ENCODE measurements around the gene STIM2. TPM values are rescaled to one million over a fixed set of nuclear protein-coding genes. Genes with fewer than 3 reads are reported as not detected.

STIM2 gene
- total and polyA plus RNA-seq, 10 of the 15 experiments (the other 5 are each of a cell fraction or from before 2014, with no cell fraction given) = 4.7 to 41.5 (median 16.9) TPM

DNA sequence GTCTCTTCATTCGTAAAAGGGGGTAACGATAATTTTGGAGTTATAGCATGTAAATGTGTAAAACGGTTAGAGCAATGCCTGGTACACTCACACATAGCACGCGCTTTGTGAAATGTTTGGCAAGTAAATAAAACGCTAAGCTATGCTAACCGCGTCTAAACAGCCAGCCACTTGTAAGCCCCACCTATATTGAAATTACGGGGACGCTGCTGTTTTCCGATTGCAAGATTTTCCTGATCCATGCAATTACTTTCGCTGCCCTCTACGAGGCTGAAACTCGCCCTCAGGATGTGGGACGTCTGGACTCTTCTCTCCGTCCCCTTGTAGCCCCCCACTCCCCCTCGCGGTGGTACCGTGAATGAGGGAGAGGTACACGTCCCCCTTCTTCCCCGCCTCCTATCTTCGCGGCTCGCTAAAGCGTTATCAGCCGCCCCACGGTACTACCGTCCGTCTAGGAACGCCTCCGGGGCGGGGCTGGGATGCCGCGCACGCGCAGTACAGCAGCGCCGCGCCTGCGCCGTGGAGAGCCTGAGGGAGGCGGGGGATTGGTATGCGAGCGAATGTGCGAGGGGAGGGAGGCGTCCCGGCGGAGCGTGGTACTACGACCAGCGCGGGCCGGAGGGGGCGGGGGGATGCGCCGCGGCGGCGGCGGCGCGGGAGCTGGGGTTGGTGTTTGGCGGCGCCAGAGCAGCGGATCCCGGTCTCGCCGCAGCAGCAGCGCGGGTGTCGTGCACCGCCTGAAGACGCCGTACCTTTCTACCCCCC, at the start of gene STIM2 (continued):
- TF ChIP-seq, protein P1, sequence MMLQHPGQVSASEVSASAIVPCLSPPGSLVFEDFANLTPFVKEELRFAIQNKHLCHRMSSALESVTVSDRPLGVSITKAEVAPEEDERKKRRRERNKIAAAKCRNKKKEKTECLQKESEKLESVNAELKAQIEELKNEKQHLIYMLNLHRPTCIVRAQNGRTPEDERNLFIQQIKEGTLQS (IDR thresholded peaks at IDR 0.05; ENCODE audit: borderline replicate concordance, extremely low read depth, low read depth, low read length) = no peak
- TF ChIP-seq SMAD5 (IDR thresholded peaks at IDR 0.05; ENCODE audit: low read depth) (peak; percentile 76; the same call in 1 of the 2 replicates), NFYB (IDR thresholded peaks at IDR 0.05; ENCODE audit: insufficient read depth, low read depth, low read length) (no peak), HDGF (IDR thresholded peaks at IDR 0.05) (peak; percentile 94), NFIC (IDR thresholded peaks at IDR 0.05; ENCODE audit: low read depth, low read length) (no peak), GABPA (IDR thresholded peaks at IDR 0.05; ENCODE audit: low read depth) (no peak), LARP7 (IDR thresholded peaks at IDR 0.05) (no peak; the same call in none of the 2 replicates), JUND (IDR thresholded peaks at IDR 0.05; ENCODE audit: low read depth, low read length) (no peak), PAX8 (IDR thresholded peaks at IDR 0.05) (no peak), CHD2 (IDR thresholded peaks at IDR 0.05; ENCODE audit: borderline replicate concordance, low read depth, low read length) (0 out of 2 replicates have a peak, but pooled peaks have one; percentile 18), POLR2AphosphoS2 (IDR thresholded peaks at IDR 0.05; ENCODE audit: low read depth, low read length) (peak; percentile 66; the same call in 1 of the 2 replicates), YBX1 (IDR thresholded peaks at IDR 0.05) (no peak), NR2C1 (IDR thresholded peaks at IDR 0.05) (no peak)
- TF ChIP-seq, protein P2, sequence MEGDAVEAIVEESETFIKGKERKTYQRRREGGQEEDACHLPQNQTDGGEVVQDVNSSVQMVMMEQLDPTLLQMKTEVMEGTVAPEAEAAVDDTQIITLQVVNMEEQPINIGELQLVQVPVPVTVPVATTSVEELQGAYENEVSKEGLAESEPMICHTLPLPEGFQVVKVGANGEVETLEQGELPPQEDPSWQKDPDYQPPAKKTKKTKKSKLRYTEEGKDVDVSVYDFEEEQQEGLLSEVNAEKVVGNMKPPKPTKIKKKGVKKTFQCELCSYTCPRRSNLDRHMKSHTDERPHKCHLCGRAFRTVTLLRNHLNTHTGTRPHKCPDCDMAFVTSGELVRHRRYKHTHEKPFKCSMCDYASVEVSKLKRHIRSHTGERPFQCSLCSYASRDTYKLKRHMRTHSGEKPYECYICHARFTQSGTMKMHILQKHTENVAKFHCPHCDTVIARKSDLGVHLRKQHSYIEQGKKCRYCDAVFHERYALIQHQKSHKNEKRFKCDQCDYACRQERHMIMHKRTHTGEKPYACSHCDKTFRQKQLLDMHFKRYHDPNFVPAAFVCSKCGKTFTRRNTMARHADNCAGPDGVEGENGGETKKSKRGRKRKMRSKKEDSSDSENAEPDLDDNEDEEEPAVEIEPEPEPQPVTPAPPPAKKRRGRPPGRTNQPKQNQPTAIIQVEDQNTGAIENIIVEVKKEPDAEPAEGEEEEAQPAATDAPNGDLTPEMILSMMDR (IDR thresholded peaks at IDR 0.05 in 2 of 3, conservative IDR thresholded peaks at IDR 0.05 in 1 of 3; ENCODE audit: control insufficient read depth in 2 of 3, extremely low read depth in 1 of 3, insufficient read depth in 1 of 3, low read depth in 3 of 3, low read length in 3 of 3) = peak; percentile 40 to 41 (median 41); a peak in 4 of 6 replicates
- TF ChIP-seq, protein P3, sequence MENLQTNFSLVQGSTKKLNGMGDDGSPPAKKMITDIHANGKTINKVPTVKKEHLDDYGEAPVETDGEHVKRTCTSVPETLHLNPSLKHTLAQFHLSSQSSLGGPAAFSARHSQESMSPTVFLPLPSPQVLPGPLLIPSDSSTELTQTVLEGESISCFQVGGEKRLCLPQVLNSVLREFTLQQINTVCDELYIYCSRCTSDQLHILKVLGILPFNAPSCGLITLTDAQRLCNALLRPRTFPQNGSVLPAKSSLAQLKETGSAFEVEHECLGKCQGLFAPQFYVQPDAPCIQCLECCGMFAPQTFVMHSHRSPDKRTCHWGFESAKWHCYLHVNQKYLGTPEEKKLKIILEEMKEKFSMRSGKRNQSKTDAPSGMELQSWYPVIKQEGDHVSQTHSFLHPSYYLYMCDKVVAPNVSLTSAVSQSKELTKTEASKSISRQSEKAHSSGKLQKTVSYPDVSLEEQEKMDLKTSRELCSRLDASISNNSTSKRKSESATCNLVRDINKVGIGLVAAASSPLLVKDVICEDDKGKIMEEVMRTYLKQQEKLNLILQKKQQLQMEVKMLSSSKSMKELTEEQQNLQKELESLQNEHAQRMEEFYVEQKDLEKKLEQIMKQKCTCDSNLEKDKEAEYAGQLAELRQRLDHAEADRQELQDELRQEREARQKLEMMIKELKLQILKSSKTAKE (IDR thresholded peaks at IDR 0.05; ENCODE audit: low read depth, poor library complexity, severe bottlenecking) = peak; percentile 14
- TF ChIP-seq, protein P4, sequence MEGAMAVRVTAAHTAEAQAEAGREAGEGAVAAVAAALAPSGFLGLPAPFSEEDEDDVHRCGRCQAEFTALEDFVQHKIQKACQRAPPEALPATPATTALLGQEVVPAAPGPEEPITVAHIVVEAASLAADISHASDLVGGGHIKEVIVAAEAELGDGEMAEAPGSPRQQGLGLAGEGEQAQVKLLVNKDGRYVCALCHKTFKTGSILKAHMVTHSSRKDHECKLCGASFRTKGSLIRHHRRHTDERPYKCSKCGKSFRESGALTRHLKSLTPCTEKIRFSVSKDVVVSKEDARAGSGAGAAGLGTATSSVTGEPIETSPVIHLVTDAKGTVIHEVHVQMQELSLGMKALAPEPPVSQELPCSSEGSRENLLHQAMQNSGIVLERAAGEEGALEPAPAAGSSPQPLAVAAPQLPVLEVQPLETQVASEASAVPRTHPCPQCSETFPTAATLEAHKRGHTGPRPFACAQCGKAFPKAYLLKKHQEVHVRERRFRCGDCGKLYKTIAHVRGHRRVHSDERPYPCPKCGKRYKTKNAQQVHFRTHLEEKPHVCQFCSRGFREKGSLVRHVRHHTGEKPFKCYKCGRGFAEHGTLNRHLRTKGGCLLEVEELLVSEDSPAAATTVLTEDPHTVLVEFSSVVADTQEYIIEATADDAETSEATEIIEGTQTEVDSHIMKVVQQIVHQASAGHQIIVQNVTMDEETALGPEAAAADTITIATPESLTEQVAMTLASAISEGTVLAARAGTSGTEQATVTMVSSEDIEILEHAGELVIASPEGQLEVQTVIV (IDR thresholded peaks at IDR 0.05; ENCODE audit: borderline replicate concordance, partially characterized antibody) = no peak
- TF ChIP-seq, protein P5, sequence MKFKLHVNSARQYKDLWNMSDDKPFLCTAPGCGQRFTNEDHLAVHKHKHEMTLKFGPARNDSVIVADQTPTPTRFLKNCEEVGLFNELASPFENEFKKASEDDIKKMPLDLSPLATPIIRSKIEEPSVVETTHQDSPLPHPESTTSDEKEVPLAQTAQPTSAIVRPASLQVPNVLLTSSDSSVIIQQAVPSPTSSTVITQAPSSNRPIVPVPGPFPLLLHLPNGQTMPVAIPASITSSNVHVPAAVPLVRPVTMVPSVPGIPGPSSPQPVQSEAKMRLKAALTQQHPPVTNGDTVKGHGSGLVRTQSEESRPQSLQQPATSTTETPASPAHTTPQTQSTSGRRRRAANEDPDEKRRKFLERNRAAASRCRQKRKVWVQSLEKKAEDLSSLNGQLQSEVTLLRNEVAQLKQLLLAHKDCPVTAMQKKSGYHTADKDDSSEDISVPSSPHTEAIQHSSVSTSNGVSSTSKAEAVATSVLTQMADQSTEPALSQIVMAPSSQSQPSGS (IDR thresholded peaks at IDR 0.05; ENCODE audit: low read length) = no peak

Measured in GM12878 (cell line).